Measurements from ENCODE around the gene NCOA5.

The NCOA5 gene

DNA sequence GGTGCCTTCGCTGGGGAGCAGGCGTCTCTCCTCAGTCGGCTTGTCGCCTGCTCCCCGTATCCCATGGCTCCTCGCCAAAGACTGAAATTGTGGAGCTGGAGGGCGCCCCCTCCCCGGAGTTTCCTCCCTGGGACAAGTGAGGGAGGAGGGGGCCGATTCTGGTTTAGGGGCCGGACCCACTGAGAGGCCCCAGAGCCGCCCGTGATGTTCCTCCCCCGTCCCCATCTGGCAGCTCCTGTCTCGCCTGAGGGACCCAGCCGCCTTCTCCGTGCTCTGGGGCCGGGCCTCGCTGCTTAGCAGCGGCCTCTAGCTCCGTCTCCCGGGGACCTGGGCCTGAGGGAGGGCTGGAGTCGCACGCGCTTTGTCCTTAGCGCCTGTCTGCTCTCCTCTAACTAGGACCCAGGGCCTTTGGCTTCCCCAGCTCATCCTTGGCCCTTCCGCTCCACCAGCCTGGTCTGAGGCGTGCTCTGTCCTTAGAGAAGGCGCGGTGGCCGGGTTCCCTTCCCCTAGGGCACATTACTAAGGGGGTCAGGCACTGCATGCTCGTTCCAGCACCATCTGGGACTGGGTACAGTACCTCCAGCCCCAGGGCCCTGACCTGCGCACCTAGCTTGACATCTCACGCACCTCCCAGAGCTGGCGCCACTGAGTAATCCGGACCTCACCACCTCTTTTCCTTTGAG lies 31.0 kb downstream of the NCOA5 start:
- DNase-seq: no peak

- DNase-seq: no peak
Measured at GRCh38 chr20:46057856-46058598, 31.7 kb downstream of the NCOA5 start.

DNA sequence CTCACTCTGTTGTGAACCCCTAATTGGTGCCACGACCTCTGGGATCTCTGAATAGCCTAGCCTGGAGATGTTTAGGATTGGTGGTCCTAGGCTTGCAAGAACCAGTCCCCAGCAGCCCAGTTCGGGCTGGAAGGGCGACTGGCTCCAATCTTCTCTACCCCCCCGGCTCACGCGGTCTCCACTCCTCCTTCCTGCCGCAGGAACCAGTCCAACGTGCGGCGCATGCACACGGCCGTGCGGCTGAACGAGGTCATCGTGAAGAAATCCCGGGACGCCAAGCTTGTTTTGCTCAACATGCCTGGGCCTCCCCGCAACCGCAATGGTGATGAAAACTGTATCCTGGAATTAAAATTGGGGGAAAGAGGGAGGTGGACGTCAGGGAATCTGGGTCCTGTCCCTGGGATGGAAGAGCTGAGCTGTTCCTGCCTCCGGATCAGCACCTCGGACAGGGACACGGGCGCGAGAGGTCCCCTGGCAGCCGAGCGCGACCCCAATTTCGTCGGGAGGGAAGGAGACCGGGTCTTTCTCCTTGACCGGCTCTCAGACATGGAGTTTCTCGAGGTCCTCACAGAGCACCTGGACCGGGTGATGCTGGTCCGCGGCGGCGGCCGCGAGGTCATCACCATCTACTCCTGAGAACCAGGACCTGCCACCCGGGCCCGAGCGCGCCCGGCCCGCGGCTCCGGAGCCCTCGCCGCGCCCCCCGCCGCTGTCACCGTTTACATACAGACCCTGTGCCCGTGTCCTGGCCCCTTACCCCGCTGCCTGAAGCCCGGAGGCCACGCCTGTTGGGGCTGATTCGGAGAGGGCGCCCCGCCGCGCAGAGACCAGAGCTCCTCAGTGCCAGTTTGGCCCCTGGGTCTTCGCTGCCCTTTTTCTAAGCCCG lies 32.5 kb downstream of the NCOA5 start:
- DNase-seq: no peak

GRCh38 chr20:46056027-46056833 lies 33.5 kb downstream of the NCOA5 start:
- DNase-seq: no peak

GRCh38 chr20:46055269-46055668 lies 34.5 kb downstream of the NCOA5 start:
- no peak for DNase-seq

DNA sequence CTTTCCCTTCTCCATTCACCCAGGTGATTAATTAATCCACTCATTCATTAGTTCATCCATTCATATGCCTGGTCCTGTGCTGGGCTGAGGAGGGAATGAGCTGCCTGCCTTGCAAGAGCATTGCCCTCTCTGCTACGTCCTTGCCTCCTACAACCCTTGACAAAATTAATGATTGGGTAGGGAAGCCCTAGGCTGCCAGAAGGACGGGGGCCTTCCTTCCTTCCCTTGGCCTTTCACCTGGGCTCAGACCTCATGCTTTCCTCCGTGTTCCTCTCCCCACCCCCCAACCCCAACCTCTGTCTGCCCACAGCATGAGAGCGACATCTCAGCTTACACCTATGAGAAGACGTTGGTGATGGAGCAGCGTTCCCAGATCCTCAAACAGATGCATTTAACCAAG lies 35.2 kb downstream of the NCOA5 start:
- no peak for DNase-seq

- no peak for DNase-seq
Measured at GRCh38 chr20:46053416-46053815, 36.3 kb downstream of the NCOA5 start.

DNA sequence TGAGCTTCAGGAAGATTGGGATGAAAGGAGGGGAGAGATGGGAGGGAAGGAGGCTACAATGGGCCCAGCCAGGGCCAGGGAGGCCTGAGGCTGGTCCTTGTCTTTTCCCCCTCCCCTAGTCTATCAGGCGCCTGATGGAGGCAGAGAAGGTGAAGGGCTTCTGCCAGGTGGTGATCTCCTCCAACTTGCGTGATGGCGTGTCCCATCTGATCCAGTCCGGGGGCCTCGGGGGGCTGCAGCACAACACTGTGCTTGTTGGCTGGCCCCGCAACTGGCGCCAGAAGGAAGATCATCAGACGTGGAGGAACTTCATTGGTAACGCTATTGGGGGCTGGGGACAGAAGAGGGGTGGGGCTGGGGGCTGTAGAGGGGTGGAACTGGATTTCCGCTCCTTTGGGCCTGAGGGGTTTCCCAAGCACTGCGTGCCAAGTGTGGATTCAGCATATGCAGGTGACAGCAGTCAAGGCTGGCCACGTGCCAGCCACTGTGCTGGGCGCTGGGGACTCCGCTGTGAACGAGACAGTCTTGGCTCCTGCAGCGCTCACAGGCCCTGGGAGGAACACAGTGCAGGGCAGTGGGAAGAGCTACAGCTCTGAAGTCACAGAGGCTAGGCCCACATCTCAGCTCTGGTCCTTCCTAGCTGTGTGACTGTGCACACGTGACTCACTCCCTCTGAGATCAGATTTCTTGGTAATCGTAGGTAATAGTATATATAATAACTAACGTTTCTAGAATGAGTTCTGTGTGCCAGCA lies 38.0 kb downstream of the NCOA5 start:
- DNase-seq: no peak

- no peak for DNase-seq
Measured at GRCh38 chr20:46050885-46051284, 38.9 kb downstream of the NCOA5 start.

- no peak for DNase-seq
Measured at GRCh38 chr20:46050444-46050843, 39.3 kb downstream of the NCOA5 start.

DNA sequence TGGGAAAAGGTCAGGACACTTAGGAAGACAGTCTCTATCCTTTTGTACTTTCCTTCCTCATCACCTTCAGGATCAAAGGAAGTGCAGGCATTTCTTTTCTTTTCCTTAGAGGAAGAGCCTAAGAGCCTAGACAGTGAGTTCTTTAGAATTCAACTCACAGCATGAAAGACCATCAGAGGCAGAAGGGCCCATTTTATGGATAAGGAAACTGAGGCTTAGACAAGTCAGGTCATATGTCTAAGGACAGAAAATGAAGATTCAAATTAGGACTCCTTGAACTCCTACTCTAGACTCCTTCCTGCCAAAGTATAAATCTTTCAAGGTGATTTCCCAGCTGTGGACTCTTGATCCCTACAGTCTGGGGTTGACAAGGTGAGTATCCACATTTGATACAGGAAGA lies 39.9 kb downstream of the NCOA5 start:
- no peak for DNase-seq

DNA sequence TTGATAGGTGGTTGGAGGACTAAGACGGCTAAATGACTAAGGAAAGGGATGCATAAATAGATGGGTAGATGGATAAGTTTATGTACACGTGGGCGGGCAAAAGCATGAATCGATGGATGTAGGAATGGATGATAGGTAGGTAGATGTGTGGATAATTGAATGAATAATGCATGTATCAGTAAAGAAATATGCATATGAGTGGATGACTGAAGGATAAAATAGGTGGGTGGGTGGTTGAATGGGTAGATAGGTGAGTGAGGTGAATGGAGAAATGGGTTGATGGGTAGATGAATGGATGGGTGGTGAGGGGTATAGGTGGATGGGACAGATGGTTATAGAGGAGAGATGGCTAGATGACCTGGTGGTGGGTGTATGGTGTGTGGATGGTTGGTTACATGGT lies 40.6 kb downstream of the NCOA5 start:
- DNase-seq: no peak

DNA sequence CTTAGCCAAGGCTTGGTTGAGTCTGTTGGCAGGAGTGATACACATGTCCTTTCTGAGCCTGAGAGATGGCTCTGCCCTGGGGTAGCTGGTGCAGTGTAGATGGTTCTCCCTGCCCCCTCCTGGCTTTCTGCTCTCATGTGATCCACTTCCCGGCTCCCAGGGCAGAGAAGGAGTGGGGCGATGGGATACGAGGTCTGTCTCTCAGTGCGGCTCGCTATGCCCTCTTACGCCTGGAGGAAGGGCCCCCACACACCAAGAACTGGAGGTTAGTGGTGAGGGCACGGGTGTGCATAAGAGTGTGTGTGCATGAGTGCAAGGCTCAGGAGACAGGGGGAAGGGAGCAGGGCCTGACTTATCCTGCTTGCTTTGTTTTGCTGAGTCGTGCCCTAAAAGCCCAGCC lies 41.9 kb downstream of the NCOA5 start:
- DNase-seq: no peak

- DNase-seq: no peak
Measured at GRCh38 chr20:46046588-46047310, 43.0 kb downstream of the NCOA5 start.

DNA sequence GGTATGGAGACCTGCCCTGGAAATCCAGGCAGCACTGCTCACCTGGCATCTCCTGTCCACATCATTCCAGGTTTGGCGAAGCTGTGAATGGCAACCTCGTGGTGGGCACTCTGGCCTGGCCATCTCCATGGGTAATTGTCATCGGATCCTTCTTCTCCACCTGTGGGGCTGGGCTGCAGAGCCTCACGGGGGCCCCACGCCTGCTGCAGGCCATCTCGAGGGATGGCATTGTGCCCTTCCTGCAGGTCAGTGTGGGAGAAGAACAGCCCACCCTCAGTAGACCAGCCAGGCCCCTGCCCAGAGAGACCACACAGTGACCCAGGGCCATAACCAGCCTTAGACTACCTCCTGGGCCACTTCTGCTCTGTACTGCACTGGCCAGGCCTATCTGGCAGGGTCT lies 44.9 kb downstream of the NCOA5 start:
- DNase-seq: no peak

GRCh38 chr20:46043556-46043955 lies 46.2 kb downstream of the NCOA5 start:
- DNase-seq: no peak

DNA sequence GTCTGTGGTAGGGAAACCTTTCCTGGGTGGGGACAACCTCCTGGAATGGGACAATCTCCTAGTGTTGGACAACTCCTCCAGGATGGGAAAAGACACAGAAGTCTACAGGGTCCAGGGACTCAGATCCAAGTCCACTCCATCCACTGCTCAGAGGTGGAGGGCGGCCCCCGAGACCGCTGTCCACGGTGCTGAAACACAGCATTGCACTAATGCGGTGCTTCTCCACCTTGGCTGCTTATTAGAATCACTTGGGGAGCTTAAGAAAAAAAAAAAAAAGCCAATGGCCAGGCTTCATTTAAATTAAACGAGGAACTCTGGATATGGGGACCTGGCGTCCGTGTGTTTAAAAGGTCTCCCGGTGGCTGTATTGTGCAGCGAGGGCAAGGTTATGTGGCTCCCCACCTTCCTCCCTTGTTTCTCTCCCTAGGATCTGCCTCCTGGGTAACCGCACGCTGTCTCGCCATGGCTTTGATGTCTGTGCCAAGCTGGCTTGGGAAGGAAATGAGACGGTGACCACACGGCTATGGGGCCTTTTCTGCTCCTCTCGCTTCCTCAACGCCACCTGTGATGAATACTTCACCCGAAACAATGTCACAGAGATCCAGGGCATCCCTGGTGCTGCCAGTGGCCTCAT lies 48.7 kb downstream of the NCOA5 start:
- no peak for DNase-seq

GRCh38 chr20:46037036-46037435 lies 52.7 kb downstream of the NCOA5 start:
- DNase-seq: no peak

DNA sequence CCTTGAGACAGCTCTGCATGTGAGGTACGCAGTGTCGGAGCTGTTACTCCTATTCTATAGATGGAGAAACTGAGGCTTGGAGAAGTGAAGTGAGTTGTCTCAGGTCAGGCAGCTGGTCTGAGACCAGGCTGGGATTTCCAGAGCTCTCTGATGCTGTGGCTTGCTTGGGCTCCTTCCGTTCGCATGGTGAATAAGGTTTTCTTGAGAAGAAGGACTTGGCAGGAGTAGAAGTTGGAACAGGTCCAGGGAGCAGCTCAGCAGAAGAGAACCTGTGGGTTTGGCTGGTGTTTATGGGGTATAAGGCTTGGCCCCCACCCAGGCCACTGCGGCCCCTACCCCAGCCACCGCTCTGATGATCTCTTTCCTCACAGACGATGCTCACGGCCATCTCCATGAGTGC lies 53.4 kb downstream of the NCOA5 start:
- no peak for DNase-seq

DNA sequence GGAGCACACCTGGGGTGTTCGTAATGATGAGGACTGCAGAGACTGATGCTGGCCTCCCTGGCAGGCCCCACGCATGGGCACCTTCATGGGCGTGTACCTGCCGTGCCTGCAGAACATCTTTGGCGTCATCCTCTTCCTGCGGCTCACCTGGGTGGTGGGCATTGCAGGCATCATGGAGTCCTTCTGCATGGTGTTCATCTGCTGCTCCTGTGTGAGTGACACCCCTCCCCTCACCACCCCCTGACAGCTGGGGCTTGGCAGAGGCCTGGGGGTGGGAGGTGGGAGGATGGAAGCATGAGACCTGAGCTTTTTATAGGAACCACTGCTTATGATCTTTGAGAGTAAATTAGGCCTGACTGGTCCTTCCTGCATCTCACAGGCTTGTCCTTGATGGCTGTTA lies 54.0 kb downstream of the NCOA5 start:
- DNase-seq: no peak

- DNase-seq: no peak
Measured at GRCh38 chr20:46035253-46035652, 54.5 kb downstream of the NCOA5 start.
